HG02943 (cell line): Measurements from ENCODE around the gene GDPGP1.

Experiments used
- ATAC-seq: cut with Tn5 transposase; IDR thresholded peaks from one replicate; pipeline ENCODE4 v1.9.1; 2021; ENCODE audit warnings: mild to moderate bottlenecking, low read depth, moderate library complexity; ENCODE audit not compliant: unreplicated experiment

Gene GDPGP1

DNA sequence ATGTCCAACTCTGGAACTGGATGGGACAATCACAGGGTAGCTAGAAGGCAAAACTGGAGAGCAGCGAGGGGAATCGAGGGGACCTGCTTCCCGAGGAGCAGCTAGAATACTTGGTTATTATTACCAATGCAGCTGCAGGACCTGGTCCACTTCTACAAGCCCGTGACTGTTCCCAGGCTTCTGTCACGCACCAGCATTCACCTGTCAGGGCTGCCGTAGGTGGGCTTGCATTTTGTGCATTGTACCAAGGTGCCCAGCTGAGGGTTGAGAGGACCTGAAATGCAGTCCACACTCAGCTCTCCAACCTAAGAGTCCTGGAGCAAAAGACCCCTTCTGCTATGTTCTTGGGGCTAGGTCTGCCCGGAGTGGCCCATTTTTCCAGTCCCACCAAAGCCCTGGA lies 30.5 kb upstream of the GDPGP1 start:
- no peak for ATAC-seq

- ATAC-seq = no peak
These were observed 30.1 kb upstream of the GDPGP1 start for GRCh38 chr15:90203922-90204321.

GRCh38 chr15:90205050-90205848 lies 28.8 kb upstream of the GDPGP1 start:
- no peak for ATAC-seq

DNA sequence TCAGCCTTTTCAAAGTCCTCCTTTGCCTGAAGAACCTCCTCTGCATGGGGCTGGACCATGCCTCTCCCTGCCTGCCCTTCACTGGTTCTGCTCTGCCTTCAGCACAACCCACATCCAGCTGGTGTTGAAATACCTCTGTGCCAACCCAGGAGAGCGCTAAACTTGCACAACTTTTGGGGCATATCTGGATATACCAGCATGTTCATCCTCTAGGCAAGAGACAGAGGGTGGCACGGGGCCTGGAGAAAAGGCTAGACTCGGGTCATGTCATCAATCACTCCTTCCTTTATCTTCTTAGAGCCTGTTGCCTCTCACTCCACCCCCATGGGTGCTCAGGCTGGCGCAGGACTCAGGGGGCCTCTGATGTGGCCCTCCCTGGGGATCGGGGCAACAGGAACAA lies 28.1 kb upstream of the GDPGP1 start:
- no peak for ATAC-seq

GRCh38 chr15:90207252-90207651 lies 26.8 kb upstream of the GDPGP1 start:
- no peak for ATAC-seq

GRCh38 chr15:90208356-90208755 lies 25.7 kb upstream of the GDPGP1 start:
- ATAC-seq = no peak

DNA sequence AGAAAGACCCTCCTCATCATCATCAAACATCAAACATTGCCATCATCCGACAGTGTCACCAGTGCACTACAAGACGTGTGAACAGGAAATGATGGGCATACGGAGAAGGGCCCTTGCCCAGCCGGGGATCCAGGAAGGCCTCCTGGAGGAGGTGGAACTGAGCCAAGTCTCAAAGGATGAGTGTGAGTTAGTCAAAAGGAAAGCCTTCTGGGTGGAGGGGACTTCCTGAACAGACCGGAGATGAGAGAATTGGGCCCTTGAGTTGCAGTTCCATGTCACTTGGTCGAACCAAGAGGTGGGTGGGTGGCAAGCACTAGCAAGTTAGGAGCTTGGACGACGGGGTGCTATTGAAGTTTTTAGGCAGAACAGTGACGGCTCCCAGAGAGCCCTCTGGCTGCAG lies 24.4 kb upstream of the GDPGP1 start:
- ATAC-seq = no peak

DNA sequence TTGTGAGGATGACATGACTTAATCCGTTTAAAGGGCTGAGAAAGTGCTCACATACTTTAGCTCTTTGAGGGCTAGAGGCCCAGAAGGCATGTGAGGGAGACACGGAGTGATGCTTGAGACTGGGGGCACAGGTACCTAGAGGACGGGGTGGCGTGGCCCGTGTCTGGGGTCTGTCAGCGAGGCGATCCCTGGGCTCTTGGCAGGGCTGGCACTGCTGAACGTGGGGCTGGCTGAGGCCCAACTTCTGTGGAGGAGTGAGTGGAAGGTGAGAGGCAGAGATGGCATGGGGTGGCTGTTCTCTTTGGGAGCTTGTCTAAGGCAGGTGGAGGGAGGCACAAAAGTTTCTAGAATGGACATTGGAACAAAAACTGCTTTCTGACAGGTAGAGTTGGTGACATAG lies 23.4 kb upstream of the GDPGP1 start:
- ATAC-seq = no peak

DNA sequence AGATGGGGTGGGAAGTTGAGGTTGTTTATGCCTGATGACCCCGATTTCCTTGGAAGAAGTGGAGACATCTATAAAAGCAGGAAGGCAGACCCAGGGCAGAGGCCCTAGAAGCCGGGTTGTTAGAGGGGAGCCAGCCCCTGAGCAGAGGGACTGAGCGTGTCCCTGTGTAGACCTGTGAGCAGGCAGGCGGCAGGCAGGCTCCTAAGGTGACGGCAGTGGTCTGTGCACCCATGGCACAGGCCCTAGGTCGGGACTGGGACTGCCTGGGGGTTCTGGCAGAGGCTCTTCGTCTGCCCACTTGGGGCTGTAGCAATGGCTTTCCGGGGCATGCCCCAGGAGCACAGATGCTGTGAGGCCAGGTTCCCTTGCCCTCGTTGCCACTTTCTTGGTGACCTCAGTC lies 23.0 kb upstream of the GDPGP1 start:
- ATAC-seq = no peak

GRCh38 chr15:90211440-90212143 lies 22.4 kb upstream of the GDPGP1 start:
- ATAC-seq = no peak

- no peak for ATAC-seq
These were observed 21.5 kb upstream of the GDPGP1 start for GRCh38 chr15:90212221-90213098.

- ATAC-seq = no peak
These were observed 20.7 kb upstream of the GDPGP1 start for GRCh38 chr15:90213122-90213817.

GRCh38 chr15:90213818-90214204 lies 20.2 kb upstream of the GDPGP1 start:
- no peak for ATAC-seq

DNA sequence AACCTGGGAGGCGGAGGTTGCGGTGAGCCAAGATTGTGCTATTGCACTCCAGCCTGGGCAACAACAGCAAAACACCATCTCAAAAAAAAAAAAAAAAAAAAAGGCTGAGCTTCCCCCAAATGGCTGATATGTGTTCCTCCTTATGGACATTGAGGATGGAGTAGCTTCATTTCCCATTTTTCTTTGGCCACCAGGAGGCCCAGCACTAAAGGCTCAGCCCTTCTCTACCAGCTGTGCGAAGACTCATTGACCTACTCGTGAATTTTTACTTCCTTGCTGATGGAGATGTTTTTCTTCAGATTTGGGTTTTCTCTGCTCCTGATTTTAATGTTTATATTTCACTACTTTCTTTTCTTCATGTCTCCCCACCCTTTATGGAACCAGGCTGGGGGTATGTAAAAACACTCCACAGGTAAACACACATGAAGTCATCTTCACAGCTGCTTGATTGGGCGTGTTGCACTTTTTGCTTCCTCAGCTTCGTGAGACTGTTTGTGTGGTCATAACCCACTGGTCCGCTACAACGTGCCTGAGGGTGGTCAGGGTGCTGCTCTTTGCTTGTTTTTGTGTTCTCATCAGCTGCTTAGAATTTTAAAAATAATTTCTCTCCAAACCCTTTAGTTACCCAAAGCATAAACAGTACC lies 19.3 kb upstream of the GDPGP1 start:
- no peak for ATAC-seq

- ATAC-seq = no peak
These were observed 16.2 kb upstream of the GDPGP1 start for GRCh38 chr15:90217671-90218394.

DNA sequence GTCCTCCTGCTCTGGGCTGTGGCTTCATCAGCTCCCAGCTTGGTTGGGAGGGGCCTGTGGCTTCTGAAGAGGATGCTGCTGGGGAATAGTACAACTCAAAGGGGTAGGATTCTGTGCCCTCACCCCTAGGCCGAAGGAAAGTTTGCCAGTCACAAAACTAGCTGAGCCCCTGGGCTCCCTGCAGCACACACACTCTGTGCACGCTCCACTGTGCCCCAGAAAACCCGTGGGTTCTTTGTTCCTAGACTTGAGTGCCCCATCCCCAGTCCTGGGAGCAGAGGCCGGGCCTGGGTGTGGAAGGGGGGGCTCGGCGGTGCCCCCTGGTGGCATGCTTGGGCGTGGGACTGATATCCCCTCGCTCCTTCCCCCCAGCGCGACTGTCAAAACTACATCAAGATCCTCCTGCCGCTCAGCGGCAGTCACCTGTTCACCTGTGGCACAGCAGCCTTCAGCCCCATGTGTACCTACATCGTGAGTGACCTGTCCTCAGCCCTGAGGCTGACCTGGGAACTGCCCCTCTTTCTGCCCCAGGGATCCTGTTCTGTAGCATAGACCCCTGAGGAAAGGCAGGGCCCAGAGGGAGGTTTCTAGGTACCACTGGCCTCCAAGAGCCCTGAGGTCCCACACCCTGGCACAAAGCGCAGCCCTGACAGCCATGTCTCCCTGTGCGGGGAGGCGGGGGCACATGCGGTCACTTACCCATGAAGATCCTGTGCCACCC lies 14.4 kb upstream of the GDPGP1 start:
- no peak for ATAC-seq

- no peak for ATAC-seq
These were observed 12.6 kb upstream of the GDPGP1 start for GRCh38 chr15:90221246-90221900.

DNA sequence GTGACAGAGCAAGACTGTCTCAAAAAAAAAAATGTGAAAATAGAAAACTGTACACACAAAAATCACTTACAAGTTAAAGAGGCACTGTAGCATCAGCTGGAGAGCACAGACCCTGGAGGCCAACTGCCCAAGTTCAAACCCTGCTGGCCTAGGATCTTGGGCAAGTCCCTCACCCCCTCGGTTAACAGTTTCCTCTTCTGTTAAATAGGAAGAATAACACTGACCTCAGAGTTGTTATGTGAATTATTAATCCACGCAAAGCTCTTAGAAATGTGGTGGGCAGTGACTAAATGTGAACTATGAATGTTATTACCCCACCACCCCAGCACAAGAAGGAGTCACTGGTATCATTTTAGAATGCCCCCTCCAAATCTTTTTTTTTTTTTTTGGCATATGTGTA lies 11.5 kb upstream of the GDPGP1 start:
- ATAC-seq = no peak
